Measurements from ENCODE around the gene TXLNG.

- TF ChIP-seq FOXK2 (IDR thresholded peaks at IDR 0.05) (no peak), ZBTB3 (CRISPR knock-in tag; IDR thresholded peaks at IDR 0.05; ENCODE audit: borderline replicate concordance, low read depth) (no peak), ZNF788 (CRISPR knock-in tag; IDR thresholded peaks at IDR 0.05; ENCODE audit: borderline replicate concordance) (no peak), NR3C1 (CRISPR knock-in tag; IDR thresholded peaks at IDR 0.05) (no peak), REPIN1 (CRISPR knock-in tag; IDR thresholded peaks at IDR 0.05; ENCODE audit: borderline replicate concordance, low read depth) (no peak), PRDM10 (CRISPR knock-in tag; IDR thresholded peaks at IDR 0.05; ENCODE audit: low read depth) (no peak), FOSL1 (CRISPR knock-in tag; IDR thresholded peaks at IDR 0.05; ENCODE audit: borderline replicate concordance) (no peak), FOXP4 (CRISPR knock-in tag; IDR thresholded peaks at IDR 0.05) (no peak), ZNF550 (CRISPR knock-in tag; IDR thresholded peaks at IDR 0.05; ENCODE audit: borderline replicate concordance) (no peak), EEA1 (CRISPR knock-in tag; IDR thresholded peaks at IDR 0.05; ENCODE audit: borderline replicate concordance) (no peak), SP1 (IDR thresholded peaks at IDR 0.05) (no peak), SP1 (CRISPR knock-in tag; IDR thresholded peaks at IDR 0.05) (no peak), RFXANK (CRISPR knock-in tag; IDR thresholded peaks at IDR 0.05) (no peak)
Measured at GRCh38 chrX:16839852-16840460, 53.7 kb downstream of the TXLNG start.
